DLD1 (cell line): ENCODE results near the gene POLR1E.

Experiments
- in situ Hi-C: cut with HindIII; loops from 2 replicates; pipeline ENCODE4 v1.10.0; 2017; ENCODE audit warnings: low sequenced_read_pairs

The POLR1E gene

GRCh38 chr9:37485389-37486255 is at the start of gene POLR1E:
POLR1E (plus strand) TSS chr9:37485948; CDS start chr9:37486048, 100 bp downstream.
- in situ Hi-C loops, result no loop called here

- in situ Hi-C loops, result no loop called here
These were observed 49.2 kb upstream of the POLR1E start for GRCh38 chr9:37436540-37436939.

- in situ Hi-C loops, result no loop called here
These were observed 48.7 kb upstream of the POLR1E start for GRCh38 chr9:37437010-37437409.

GRCh38 chr9:37437621-37438020 is 48.1 kb upstream of the POLR1E start:
- in situ Hi-C loops, result no loop called here

- in situ Hi-C loops, result no loop called here
These were observed 47.4 kb upstream of the POLR1E start for GRCh38 chr9:37438359-37438758.

- in situ Hi-C loops, result no loop called here
These were observed 43.9 kb upstream of the POLR1E start for GRCh38 chr9:37441776-37442370.

- in situ Hi-C loops, result no loop called here
These were observed 43.2 kb upstream of the POLR1E start for GRCh38 chr9:37442556-37442955.

- in situ Hi-C loops, result no loop called here
These were observed 42.2 kb upstream of the POLR1E start for GRCh38 chr9:37443566-37443965.

- in situ Hi-C loops, result no loop called here
These were observed 40.9 kb upstream of the POLR1E start for GRCh38 chr9:37444890-37445289.

- in situ Hi-C loops, result no loop called here
These were observed 39.9 kb upstream of the POLR1E start for GRCh38 chr9:37445832-37446231.

- in situ Hi-C loops, result no loop called here
These were observed 39.3 kb upstream of the POLR1E start for GRCh38 chr9:37446401-37446800.

- in situ Hi-C loops, result no loop called here
These were observed 38.6 kb upstream of the POLR1E start for GRCh38 chr9:37447111-37447510.

GRCh38 chr9:37449862-37450632 is 35.7 kb upstream of the POLR1E start:
- in situ Hi-C loops, result no loop called here

- in situ Hi-C loops, result no loop called here
These were observed 34.1 kb upstream of the POLR1E start for GRCh38 chr9:37451628-37452027.

- in situ Hi-C loops, result no loop called here
These were observed 33.1 kb upstream of the POLR1E start for GRCh38 chr9:37452611-37453010.

- in situ Hi-C loops, result no loop called here
These were observed 31.9 kb upstream of the POLR1E start for GRCh38 chr9:37453827-37454226.

- in situ Hi-C loops, result no loop called here
These were observed 31.5 kb upstream of the POLR1E start for GRCh38 chr9:37454238-37454637.

GRCh38 chr9:37455884-37456647 is 29.7 kb upstream of the POLR1E start:
- in situ Hi-C loops, result no loop called here

- in situ Hi-C loops, result no loop called here
These were observed 28.9 kb upstream of the POLR1E start for GRCh38 chr9:37456817-37457216.

GRCh38 chr9:37464006-37464405 is 21.7 kb upstream of the POLR1E start:
- in situ Hi-C loops, result no loop called here
